EL (cell line): ENCODE data around the gene NPPA.
"Not testable (repeated sequence)": the region's sequence is repeated elsewhere in the genome, so short reads cannot be mapped to it uniquely, and the experiment has no call there.

Experiments used
- DNase-seq: peaks from one replicate; pipeline ENCODE4 v3.0.0-alpha.2; 2016

NPPA gene

GRCh38 chr1:11847667-11848372 lies at the start of gene NPPA:
NPPA (minus strand) TSS chr1:11847783; CDS start chr1:11847684, 99 bp downstream.
- no peak for DNase-seq

GRCh38 chr1:11894501-11894900 lies 46.9 kb upstream of the NPPA start:
- not testable (repeated sequence) for DNase-seq

GRCh38 chr1:11893907-11894251 lies 46.3 kb upstream of the NPPA start:
- peak; percentile 35 for DNase-seq

- DNase-seq = no peak
Observed at GRCh38 chr1:11891433-11892186, 44.0 kb upstream of the NPPA start.

- no peak for DNase-seq
Observed at GRCh38 chr1:11888877-11889208, 41.3 kb upstream of the NPPA start.

- DNase-seq = no peak
Observed at GRCh38 chr1:11888206-11888876, 40.8 kb upstream of the NPPA start.

GRCh38 chr1:11887666-11888007 lies 40.1 kb upstream of the NPPA start:
- no peak for DNase-seq

GRCh38 chr1:11886986-11887665 lies 39.5 kb upstream of the NPPA start:
- no peak for DNase-seq

GRCh38 chr1:11885916-11886315 lies 38.3 kb upstream of the NPPA start:
- DNase-seq = no peak

- no peak for DNase-seq
Observed at GRCh38 chr1:11882814-11883538, 35.4 kb upstream of the NPPA start.

- DNase-seq = no peak
Observed at GRCh38 chr1:11881749-11882441, 34.3 kb upstream of the NPPA start.

GRCh38 chr1:11880911-11881748 lies 33.5 kb upstream of the NPPA start:
- no peak for DNase-seq

- DNase-seq = no peak
Observed at GRCh38 chr1:11880181-11880575, 32.6 kb upstream of the NPPA start.

- no peak for DNase-seq
Observed at GRCh38 chr1:11879311-11880180, 32.0 kb upstream of the NPPA start.

- no peak for DNase-seq
Observed at GRCh38 chr1:11878891-11879190, 31.3 kb upstream of the NPPA start.

- DNase-seq = no peak
Observed at GRCh38 chr1:11878081-11878890, 30.7 kb upstream of the NPPA start.

- DNase-seq = no peak
Observed at GRCh38 chr1:11877074-11877473, 29.5 kb upstream of the NPPA start.

GRCh38 chr1:11875094-11875493 lies 27.5 kb upstream of the NPPA start:
- DNase-seq = no peak

GRCh38 chr1:11874624-11875023 lies 27.0 kb upstream of the NPPA start:
- no peak for DNase-seq

GRCh38 chr1:11874258-11874562 lies 26.6 kb upstream of the NPPA start:
- no peak for DNase-seq
